Measurements from ENCODE around the gene LRRC70.

GRCh38 chr5:62627121-62627520, 48.5 kb downstream of the LRRC70 start:
- TF ChIP-seq RARB (CRISPR knock-in tag; IDR thresholded peaks at IDR 0.05) (no peak), ZC3H10 (CRISPR knock-in tag; IDR thresholded peaks at IDR 0.05) (no peak), ZFP30 (CRISPR knock-in tag; IDR thresholded peaks at IDR 0.05) (no peak), OSR1 (CRISPR knock-in tag; IDR thresholded peaks at IDR 0.05) (no peak), BACH2 (CRISPR knock-in tag; IDR thresholded peaks at IDR 0.05; ENCODE audit: borderline replicate concordance) (no peak), ZFP3 (CRISPR knock-in tag; IDR thresholded peaks at IDR 0.05) (no peak), ARNTL (CRISPR knock-in tag; IDR thresholded peaks at IDR 0.05; ENCODE audit: borderline replicate concordance, low read depth) (no peak)

All from SK-N-SH treated with all-trans-retinoic acid at 6 μM for 48 hours (cell line).